GM18505 (cell line): ENCODE measurements around the gene LAMC2.

ENCODE experiments used
- ATAC-seq: cut with Tn5 transposase; IDR thresholded peaks from one replicate; pipeline ENCODE4 v1.9.1; 2021; ENCODE audit not compliant: unreplicated experiment
- POLR2A ChIP-seq: IDR thresholded peaks from 4 replicates; pipeline ENCODE4 v1.6.1; 2011; ENCODE audit warnings: borderline replicate concordance; ENCODE audit not compliant: insufficient read depth, insufficient read length; ENCODE audit errors: extremely low read depth

The LAMC2 gene

GRCh38 chr1:183291802-183292514, 105.9 kb downstream of the LAMC2 start:
- no peak for ATAC-seq
- no peak for TF ChIP-seq POLR2A

- no peak for ATAC-seq
- TF ChIP-seq POLR2A, result no peak
Measured at GRCh38 chr1:183293241-183293640, 107.2 kb downstream of the LAMC2 start.

- TF ChIP-seq POLR2A, result no peak
- ATAC-seq, result no peak
Measured at GRCh38 chr1:183293876-183294275, 107.8 kb downstream of the LAMC2 start.
